H7 (cell line): ENCODE data around the gene EFS. TPM values are rescaled to one million over a fixed set of nuclear protein-coding genes. Genes with fewer than 3 reads are reported as not detected.

Experiments used
- DNase-seq: peaks from one replicate; pipeline ENCODE4 v3.0.0; 2012
- H3K27me3 ChIP-seq: 2 replicates; pipeline ENCODE4 v1.6.0; 2011; ENCODE audit warnings: mild to moderate bottlenecking, low read length; ENCODE audit not compliant: control insufficient read depth, insufficient read depth
- H3K36me3 ChIP-seq: replicated peaks from 2 replicates; pipeline ENCODE4 v1.5.1; 2011; ENCODE audit warnings: low read length; ENCODE audit not compliant: control insufficient read depth, insufficient read depth
- H3K4me3 ChIP-seq: 2 replicates; pipeline ENCODE4 v1.5.1; 2011; ENCODE audit warnings: low read depth, mild to moderate bottlenecking, control low read depth, low read length, moderate library complexity; ENCODE audit not compliant: insufficient read depth
- total RNA-seq: library from RNA; depleted of rRNA; stranded (reverse); fragments of >200 nt; shearing (Covaris generic); gene quantifications from 2 replicates; pipeline ENCODE4 v1.2.3, GENCODE V29; 2014; rRNA removed

The EFS gene
- total RNA-seq, 1 experiment from 2014 or later: 24.0 TPM

GRCh38 chr14:23307687-23308644 is 57.0 kb downstream of the EFS start:
- no peak for DNase-seq
- no peak overlapping the region for H3K4me3 ChIP-seq

GRCh38 chr14:23307146-23307530 is 57.8 kb downstream of the EFS start:
- Histone ChIP-seq H3K27me3 (peaks cover 7% of the 10 kb centered on the region), H3K36me3 (peaks cover 7% of the 10 kb centered on the region), H3K4me3 (peak overlapping the region; percentile 89)
- no peak for DNase-seq

More at GRCh38 chr14:23307687-23308644, 57.0 kb downstream of the EFS start:
- peaks cover 7% of the 10 kb centered on the region for H3K36me3 ChIP-seq
- H3K27me3 ChIP-seq: peaks cover 7% of the 10 kb centered on the region

DNA sequence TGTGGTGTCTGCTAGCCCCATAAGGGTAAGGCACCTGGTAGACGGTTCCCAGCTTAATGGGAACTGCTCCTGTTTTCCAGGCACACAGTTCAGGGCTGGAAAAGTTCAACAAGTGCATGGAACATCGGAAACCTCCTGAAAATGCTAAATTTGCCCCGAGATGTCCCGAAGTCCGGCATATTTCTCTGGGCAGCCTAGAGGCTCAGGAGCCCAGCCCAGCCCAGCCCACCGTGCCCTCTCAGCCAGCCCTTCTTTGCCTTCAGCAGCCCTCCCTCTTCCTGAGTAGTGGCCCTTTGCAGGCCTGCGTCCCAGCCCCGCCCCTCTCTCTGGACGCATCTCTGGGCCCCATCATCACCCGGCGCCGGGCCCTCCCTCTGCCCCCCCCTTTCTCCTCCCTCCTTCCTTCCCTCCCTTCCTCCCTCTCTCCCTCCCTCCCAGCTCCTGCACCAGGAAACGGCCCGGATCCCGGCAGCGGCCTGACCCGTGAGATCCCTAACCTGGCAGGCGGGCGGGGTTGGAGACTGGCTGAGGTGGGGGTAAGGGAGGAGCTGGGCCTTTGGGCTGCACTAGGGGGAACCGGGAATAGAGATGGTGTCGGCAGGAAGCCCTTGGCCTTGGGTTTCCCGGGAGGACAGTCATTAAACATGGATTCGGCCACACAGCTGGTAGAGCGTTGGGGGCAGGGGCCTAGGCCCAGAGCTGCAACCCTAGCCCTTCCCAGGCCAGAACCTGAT is 58.4 kb downstream of the EFS start, which contains the start of gene BCL2L2:
BCL2L2 (plus strand) TSS at position 422 of the 734 bp plus-strand sequence. CDS start 935 bp downstream, outside the sequence.
- Histone ChIP-seq H3K27me3 (peaks cover 7% of the 10 kb centered on the region), H3K4me3 (peak within 1 kb of the TSS; percentile 89), H3K36me3 (peaks cover 7% of the 10 kb centered on the region)
- peak; percentile 94 for DNase-seq

Other genes with a start within 250 kb of the EFS start
- 0.44 TPM in 1 of 2 replicates, not detected in the other for gene CEBPE, start 245.9 kb downstream of the EFS start, total RNA-seq
- gene SLC7A8, start 181.5 kb downstream of the EFS start, total RNA-seq: 66.7 and 79.1 TPM in 2 replicates
- 0.24 TPM in 1 of 2 replicates, not detected in the other for gene RNF212B, start 127.2 kb downstream of the EFS start, total RNA-seq
- gene HOMEZ, start 79.0 kb downstream of the EFS start, total RNA-seq: 5.9 and 7.8 TPM in 2 replicates
- gene PPP1R3E, start 62.3 kb downstream of the EFS start, total RNA-seq: 1.0 and 2.0 TPM in 2 replicates
- gene BCL2L2, start 58.3 kb downstream of the EFS start, total RNA-seq: 8.8 and 14.2 TPM in 2 replicates
- 143 and 174 TPM in 2 replicates for gene PABPN1, start 43.7 kb downstream of the EFS start, total RNA-seq
- 32.9 and 37.2 TPM in 2 replicates for gene SLC22A17, start 12.3 kb downstream of the EFS start, total RNA-seq
- 0.31 TPM in 1 of 2 replicates, not detected in the other for gene IL25, start 7.6 kb upstream of the EFS start, total RNA-seq
- gene CMTM5, start 11.9 kb upstream of the EFS start, total RNA-seq: 0.14 TPM in 1 of 2 replicates, not detected in the other
- 0.03 TPM in 1 of 2 replicates, not detected in the other for gene MYH6, start 43.1 kb upstream of the EFS start, total RNA-seq
- not detected in 2 replicates for gene MYH7, start 70.5 kb upstream of the EFS start, total RNA-seq
- 58.1 and 62.8 TPM in 2 replicates for gene NGDN, start 104.5 kb upstream of the EFS start, total RNA-seq
- gene ZFHX2, start 186.6 kb upstream of the EFS start, total RNA-seq: 2.2 and 3.4 TPM in 2 replicates
- gene THTPA, start 191.1 kb upstream of the EFS start, total RNA-seq: 12.1 and 14.0 TPM in 2 replicates
- gene AP1G2, start 202.6 kb upstream of the EFS start, total RNA-seq: 83.3 and 94.9 TPM in 2 replicates
- gene JPH4, start 213.6 kb upstream of the EFS start, total RNA-seq: 1.4 and 2.0 TPM in 2 replicates